Panc1 (cell line): ENCODE measurements around the gene FUCA2.

Experiments used
- CTCF ChIP-seq: fragments of 450-650 bp; IDR thresholded peaks from 2 replicates; pipeline ENCODE4 v1.5.1; 2017; ENCODE audit warnings: mild to moderate bottlenecking
- POLR2AphosphoS5 ChIP-seq: IDR thresholded peaks from 2 replicates; pipeline ENCODE4 v1.6.1; 2012; ENCODE audit warnings: mild to moderate bottlenecking, low read depth, low read length, moderate library complexity
- REST ChIP-seq, 2 experiments: IDR thresholded peaks; 2 replicates each; pipeline ENCODE4 v1.6.1; 2011 to 2012; ENCODE audit warnings: low read depth in 2 of 2, control low read depth in 1 of 2, low read length in 1 of 2, mild to moderate bottlenecking in 1 of 2, moderate library complexity in 1 of 2; ENCODE audit not compliant: insufficient read depth in 1 of 2
- SIN3A ChIP-seq: IDR thresholded peaks from 2 replicates; pipeline ENCODE4 v1.6.1; 2012; ENCODE audit warnings: low read depth, mild to moderate bottlenecking, low read length, moderate library complexity, borderline replicate concordance; ENCODE audit not compliant: insufficient read depth
- TCF7L2 ChIP-seq: IDR thresholded peaks from 2 replicates; pipeline ENCODE4 v1.6.1; 2011; ENCODE audit warnings: mild to moderate bottlenecking, low read depth, low read length, inconsistent platforms

GRCh38 chr6:143546599-143546998, 35.1 kb upstream of the FUCA2 start:
- no peak for TF ChIP-seq CTCF
- TF ChIP-seq REST (IDR thresholded peaks at IDR 0.05; ENCODE audit: insufficient read depth in 1 of 2, low read depth in 2 of 2, low read length in 1 of 2) = no peak
- TF ChIP-seq SIN3A = no peak
- TF ChIP-seq POLR2AphosphoS5 = no peak
- TF ChIP-seq TCF7L2 = no peak
